Tibial artery (tissue), 4 donors: ENCODE results near the gene TUBA4B.
A peak's percentile ranks its signal among the peaks of the same experiment; 100 is the strongest.
"Not testable (repeated sequence)": the region's sequence is repeated elsewhere in the genome, so short reads cannot be mapped to it uniquely, and the experiment has no call there.

Experiments used
- DNase-seq, 2 donors: peaks; one replicate each; pipeline ENCODE4 v3.0.0-alpha.2; 2019
- H3K27ac ChIP-seq, 2 donors: fragments of 200-600 bp; sonication (generic) in 1 of 2; 1 replicate in 1 of 2; 2 replicates in 1 of 2; pipeline ENCODE4 v1.5.1; 2018 to 2019; ENCODE audit warnings: mild to moderate bottlenecking in 1 of 2
- H3K27me3 ChIP-seq, 2 donors: fragments of 200-600 bp; sonication (generic) in 1 of 2; one replicate each; pipeline versions ENCODE4 v1.5.1 to v1.6.0; 2016 to 2019
- H3K36me3 ChIP-seq, 3 donors: fragments of 200-600 bp; sonication (generic) in 2 of 3; one replicate each; pipeline ENCODE4 v1.5.1; 2016 to 2019; ENCODE audit warnings: mild to moderate bottlenecking in 2 of 3
- H3K4me1 ChIP-seq, 4 donors: fragments of 200-600 bp; sonication (generic) in 2 of 4; 1 replicate in 3 of 4; 2 replicates in 1 of 4; pipeline ENCODE4 v1.5.1; 2016 to 2019
- H3K4me3 ChIP-seq, 2 donors: fragments of 200-600 bp; sonication (generic) in 1 of 2; 1 replicate in 1 of 2; 2 replicates in 1 of 2; pipeline ENCODE4 v1.5.1; 2018 to 2019; ENCODE audit warnings: mild to moderate bottlenecking in 2 of 2
- H3K9me3 ChIP-seq, 3 donors: fragments of 200-600 bp; sonication (generic) in 1 of 3; one replicate each; pipeline ENCODE4 v1.5.1; 2016 to 2019
- CTCF ChIP-seq, 2 experiments: fragments of 200-600 bp in 1 of 2; fragments of 450-650 bp in 1 of 2; IDR thresholded peaks; one replicate each; pipeline ENCODE4 v1.5.1; 2017 to 2019; ENCODE audit warnings: antibody characterized with exemption in 2 of 2, mild to moderate bottlenecking in 1 of 2, moderate library complexity in 1 of 2
- intact Hi-C: fragments of 100-400 bp; cut with DNase I; formaldehyde crosslinking; loops from one replicate; pipeline ENCODE4 v1.15.0; 2023; ENCODE audit warnings: low total_unique reads

Gene TUBA4B

GRCh38 chr2:219285373-219285735, 32.3 kb downstream of the TUBA4B start:
- peaks cover 0 to 64% (median 36%) of the 10 kb centered on the region in 4 donors for H3K4me1 ChIP-seq
- intact Hi-C loops, result no loop called here
- H3K27me3 ChIP-seq, result no peaks in the 10 kb centered on the region
- H3K9me3 ChIP-seq, result no peaks in the 10 kb centered on the region
- peaks cover 40 to 65% (median 59%) of the 10 kb centered on the region in 3 donors for H3K36me3 ChIP-seq
- TF ChIP-seq CTCF (IDR thresholded peaks at IDR 0.05), result no peak
- no peak overlapping the region for H3K4me3 ChIP-seq
- peak overlapping the region; percentile 54 to 67 for H3K27ac ChIP-seq
- no peak for DNase-seq

- peak overlapping the region; percentile 54 to 67 for H3K27ac ChIP-seq
- H3K9me3 ChIP-seq, result no peaks in the 10 kb centered on the region
- no peaks in the 10 kb centered on the region for H3K27me3 ChIP-seq
- TF ChIP-seq CTCF (IDR thresholded peaks at IDR 0.05), result no peak
- intact Hi-C loops, result no loop called here
- no peak for DNase-seq
- H3K36me3 ChIP-seq, result peaks cover 39 to 59% (median 53%) of the 10 kb centered on the region in 3 donors
- H3K4me3 ChIP-seq, result no peak overlapping the region
- H3K4me1 ChIP-seq, result peaks cover 0 to 59% (median 31%) of the 10 kb centered on the region in 4 donors
Observed at GRCh38 chr2:219285894-219286425, 32.9 kb downstream of the TUBA4B start.

- TF ChIP-seq CTCF (IDR thresholded peaks at IDR 0.05), result no peak
- H3K4me1 ChIP-seq, result peaks cover 0 to 53% (median 28%) of the 10 kb centered on the region in 4 donors
- H3K36me3 ChIP-seq, result peaks cover 33 to 53% (median 47%) of the 10 kb centered on the region in 3 donors
- intact Hi-C loops, result no loop called here
- no peaks in the 10 kb centered on the region for H3K9me3 ChIP-seq
- H3K4me3 ChIP-seq, result no peak overlapping the region
- peak overlapping the region; percentile 54 to 67 for H3K27ac ChIP-seq
- no peak for DNase-seq
- no peaks in the 10 kb centered on the region for H3K27me3 ChIP-seq
Observed at GRCh38 chr2:219286436-219287115, 33.5 kb downstream of the TUBA4B start.

- DNase-seq, result peak in 1 of 2 donors; percentile 7
- Histone ChIP-seq H3K4me1 (peaks cover 0 to 49% (median 27%) of the 10 kb centered on the region in 4 donors), H3K36me3 (peaks cover 28 to 48% (median 42%) of the 10 kb centered on the region in 3 donors), H3K27ac (peak overlapping the region; percentile 54 to 67)
- intact Hi-C loops, H3K9me3 ChIP-seq, H3K27me3 ChIP-seq, H3K4me3 ChIP-seq: not testable (repeated sequence)
Observed at GRCh38 chr2:219287116-219287440, 34.0 kb downstream of the TUBA4B start.

- no peak overlapping the region for H3K4me3 ChIP-seq
- H3K9me3 ChIP-seq, result no peaks in the 10 kb centered on the region
- no peak for TF ChIP-seq CTCF (IDR thresholded peaks at IDR 0.05)
- H3K27me3 ChIP-seq, result no peaks in the 10 kb centered on the region
- DNase-seq, result no peak
- intact Hi-C loops, result no loop called here
- peaks cover 22 to 42% (median 35%) of the 10 kb centered on the region in 3 donors for H3K36me3 ChIP-seq
- peaks cover 0 to 49% (median 27%) of the 10 kb centered on the region in 4 donors for H3K4me1 ChIP-seq
- H3K27ac ChIP-seq, result peak overlapping the region; percentile 3 to 85
Observed at GRCh38 chr2:219287580-219288265, 34.7 kb downstream of the TUBA4B start.

- peaks cover 8 to 27% (median 21%) of the 10 kb centered on the region in 3 donors for H3K36me3 ChIP-seq
- DNase-seq, result no peak
- no peaks in the 10 kb centered on the region for H3K27me3 ChIP-seq
- H3K27ac ChIP-seq, result peak overlapping the region; percentile 76 to 85
- intact Hi-C loops, result no loop called here
- H3K9me3 ChIP-seq, result no peaks in the 10 kb centered on the region
- no peak for TF ChIP-seq CTCF (IDR thresholded peaks at IDR 0.05)
- no peak overlapping the region for H3K4me3 ChIP-seq
- H3K4me1 ChIP-seq, result peaks cover 0 to 51% (median 29%) of the 10 kb centered on the region in 4 donors
Observed at GRCh38 chr2:219289195-219289536, 36.1 kb downstream of the TUBA4B start.
